DMS114 treated with DMSO at 0.1 percent for 48 hours (cell line): ENCODE measurements around the gene CDC42.
"Not testable (repeated sequence)": the region's sequence is repeated elsewhere in the genome, so short reads cannot be mapped to it uniquely, and the experiment has no call there.

ENCODE experiments used
- DNase-seq: peaks from one replicate; lab custom pipeline; 2025; ENCODE audit not compliant: unreplicated experiment; lab: John Stamatoyannopoulos, UW

CDC42 gene

GRCh38 chr1:22071511-22071910, 19.0 kb downstream of the CDC42 start:
- no peak for DNase-seq

GRCh38 chr1:22074803-22075202, 22.3 kb downstream of the CDC42 start:
- DNase-seq, result no peak

- DNase-seq, result no peak
Observed at GRCh38 chr1:22075718-22076117, 23.2 kb downstream of the CDC42 start.

- no peak for DNase-seq
Observed at GRCh38 chr1:22076346-22076745, 23.8 kb downstream of the CDC42 start.

- DNase-seq, result no peak
Observed at GRCh38 chr1:22077728-22078127, 25.2 kb downstream of the CDC42 start.

GRCh38 chr1:22078133-22078532, 25.6 kb downstream of the CDC42 start:
- no peak for DNase-seq

GRCh38 chr1:22080191-22080590, 27.7 kb downstream of the CDC42 start:
- DNase-seq, result no peak

GRCh38 chr1:22088331-22088730, 35.8 kb downstream of the CDC42 start:
- no peak for DNase-seq

GRCh38 chr1:22089134-22089571, 36.6 kb downstream of the CDC42 start:
- no peak for DNase-seq

GRCh38 chr1:22089787-22090186, 37.3 kb downstream of the CDC42 start:
- no peak for DNase-seq

GRCh38 chr1:22090867-22091266, 38.4 kb downstream of the CDC42 start:
- DNase-seq, result no peak

GRCh38 chr1:22092026-22092768, 39.7 kb downstream of the CDC42 start:
- not testable (repeated sequence) for DNase-seq

- no peak for DNase-seq
Observed at GRCh38 chr1:22093513-22093912, 41.0 kb downstream of the CDC42 start.

- DNase-seq, result no peak
Observed at GRCh38 chr1:22096036-22096435, 43.5 kb downstream of the CDC42 start.

GRCh38 chr1:22096463-22096862, 44.0 kb downstream of the CDC42 start:
- DNase-seq, result no peak

GRCh38 chr1:22098752-22099151, 46.2 kb downstream of the CDC42 start:
- DNase-seq, result no peak

GRCh38 chr1:22100168-22100567, 47.7 kb downstream of the CDC42 start:
- DNase-seq, result no peak

- no peak for DNase-seq
Observed at GRCh38 chr1:22101199-22101598, 48.7 kb downstream of the CDC42 start.

GRCh38 chr1:22101995-22102394, 49.5 kb downstream of the CDC42 start:
- DNase-seq, result no peak

GRCh38 chr1:22102746-22103145, 50.2 kb downstream of the CDC42 start:
- no peak for DNase-seq

- DNase-seq, result no peak
Observed at GRCh38 chr1:22104094-22104493, 51.6 kb downstream of the CDC42 start.

- no peak for DNase-seq
Observed at GRCh38 chr1:22104865-22105437, 52.4 kb downstream of the CDC42 start.
